Fibroblast of lung (primary cell): ENCODE measurements around the gene SLC16A8. TPM values are rescaled to one million over a fixed set of nuclear protein-coding genes. Genes with fewer than 3 reads are reported as not detected.

Experiments
- DNase-seq, 2 donors: peaks; one replicate each; pipeline versions ENCODE4 v3.0.0 to v3.0.0-alpha.2; 2010; ENCODE audit warnings: low read depth in 2 of 2
- H2AFZ ChIP-seq: 2 replicates; pipeline ENCODE4 v1.5.1; 2012; ENCODE audit warnings: low read length, control low read depth, inconsistent platforms
- H3K27ac ChIP-seq: 2 replicates; pipeline ENCODE4 v1.5.1; 2011; ENCODE audit warnings: low read length, control low read depth; ENCODE audit not compliant: insufficient read depth
- H3K27me3 ChIP-seq: 2 replicates; pipeline ENCODE4 v1.5.1; 2011; ENCODE audit warnings: mild to moderate bottlenecking, low read length; ENCODE audit not compliant: control insufficient read depth, insufficient read depth
- H3K36me3 ChIP-seq: 2 replicates; pipeline ENCODE4 v1.5.1; 2011; ENCODE audit warnings: low read length; ENCODE audit not compliant: control insufficient read depth, insufficient read depth
- H3K4me1 ChIP-seq: 2 replicates; pipeline ENCODE4 v1.5.1; 2011; ENCODE audit warnings: low read length; ENCODE audit not compliant: control insufficient read depth, insufficient read depth; ENCODE audit errors: extremely low read depth
- H3K4me2 ChIP-seq: 2 replicates; pipeline ENCODE4 v1.5.1; 2011; ENCODE audit warnings: low read length, control low read depth; ENCODE audit not compliant: insufficient read depth; ENCODE audit errors: extremely low read depth
- H3K4me3 ChIP-seq, 4 experiments: fragments of 200-600 bp in 1 of 4; sonication (generic) in 1 of 4; replicated peaks in 1 of 4; 2 replicates each; pipeline ENCODE4 v1.5.1; 2011 to 2016; ENCODE audit warnings: low read length in 4 of 4, low read depth in 3 of 4, mild to moderate bottlenecking in 3 of 4, control low read depth in 2 of 4, inconsistent platforms in 1 of 4, mixed read lengths in 1 of 4; ENCODE audit not compliant: insufficient read depth in 1 of 4; ENCODE audit errors: control extremely low read depth in 1 of 4
- H3K79me2 ChIP-seq: 2 replicates; pipeline ENCODE4 v1.5.1; 2012; ENCODE audit warnings: mild to moderate bottlenecking, low read length, inconsistent platforms; ENCODE audit not compliant: control insufficient read depth, insufficient read depth
- H3K9ac ChIP-seq: 2 replicates; pipeline ENCODE4 v1.5.1; 2011; ENCODE audit warnings: mild to moderate bottlenecking, low read length, control low read depth; ENCODE audit not compliant: insufficient read depth
- H3K9me3 ChIP-seq: 2 replicates; pipeline ENCODE4 v1.5.1; 2012; ENCODE audit warnings: low read depth, low read length; ENCODE audit not compliant: control insufficient read depth, insufficient read depth
- H4K20me1 ChIP-seq: 2 replicates; pipeline ENCODE4 v1.5.1; 2011; ENCODE audit warnings: low read length; ENCODE audit not compliant: control insufficient read depth, insufficient read depth; ENCODE audit errors: extremely low read depth
- EZH2 ChIP-seq: IDR thresholded peaks from 2 replicates; pipeline ENCODE4 v1.5.1; 2012; ENCODE audit warnings: low read length, control low read depth, mild to moderate bottlenecking; ENCODE audit errors: missing control alignments
- polyA plus RNA-seq, 2 donors: library from polyadenylated mRNA; depleted of rRNA in 1 of 2; stranded (reverse) in 1 of 2; unstranded in 1 of 2; fragments of >200 nt; gene quantifications; 2 replicates each; pipeline ENCODE4 v1.2.1, GENCODE V29; 2011 to 2012; ENCODE audit warnings: missing spikeins in 1 of 2
- total RNA-seq: library from RNA; depleted of rRNA; stranded (reverse); fragments of >200 nt; gene quantifications from 2 replicates; pipeline ENCODE4 v1.2.1, GENCODE V29; 2014
- TF ChIP-seq, protein P1 (sequence below), 2 donors: IDR thresholded peaks in 1 of 2; conservative IDR thresholded peaks in 1 of 2; 1 replicate in 1 of 2; 2 replicates in 1 of 2; pipeline ENCODE4 v1.5.1; 2011 to 2012; ENCODE audit warnings: low read length in 2 of 2, control low read depth in 1 of 2, inconsistent platforms in 1 of 2, low read depth in 1 of 2, mild to moderate bottlenecking in 1 of 2

SLC16A8 gene
- total and polyA plus RNA-seq, 2 donors (not counting 1 experiment from before 2014, with no cell fraction given) = under 0.01 TPM; not detected in 1

DNA sequence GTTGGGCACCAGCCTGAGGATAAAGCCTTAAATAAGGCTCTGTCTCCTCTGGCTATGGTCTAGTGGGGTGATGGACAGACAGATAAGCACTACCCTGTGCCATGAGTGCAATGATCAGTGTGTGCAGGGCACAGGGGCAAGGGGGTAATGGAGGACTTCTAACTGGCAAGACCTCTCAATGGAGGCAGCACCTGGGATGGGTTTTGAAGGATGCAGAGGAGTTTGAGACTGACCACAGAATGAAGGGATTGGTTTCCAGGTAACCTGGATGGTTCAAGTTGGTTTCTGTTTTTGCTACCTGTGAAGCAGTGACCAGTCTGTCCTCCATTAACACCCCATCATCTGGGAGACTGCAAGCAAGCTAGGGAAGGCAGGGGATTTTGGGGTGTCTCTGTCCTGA lies 54.6 kb downstream of the SLC16A8 start:
- Histone ChIP-seq H3K36me3 (no peaks in the 10 kb centered on the region), H3K4me2 (no peak overlapping the region), H3K27ac (no peak overlapping the region), H2AFZ (no peak overlapping the region), H3K27me3 (peaks cover 16% of the 10 kb centered on the region), H3K4me1 (peaks cover 24% of the 10 kb centered on the region), H3K4me3 (no peak overlapping the region), H3K9me3 (no peaks in the 10 kb centered on the region), H4K20me1 (no peaks in the 10 kb centered on the region), H3K79me2 (no peaks in the 10 kb centered on the region), H3K9ac (no peak overlapping the region)
- TF ChIP-seq, protein P1, sequence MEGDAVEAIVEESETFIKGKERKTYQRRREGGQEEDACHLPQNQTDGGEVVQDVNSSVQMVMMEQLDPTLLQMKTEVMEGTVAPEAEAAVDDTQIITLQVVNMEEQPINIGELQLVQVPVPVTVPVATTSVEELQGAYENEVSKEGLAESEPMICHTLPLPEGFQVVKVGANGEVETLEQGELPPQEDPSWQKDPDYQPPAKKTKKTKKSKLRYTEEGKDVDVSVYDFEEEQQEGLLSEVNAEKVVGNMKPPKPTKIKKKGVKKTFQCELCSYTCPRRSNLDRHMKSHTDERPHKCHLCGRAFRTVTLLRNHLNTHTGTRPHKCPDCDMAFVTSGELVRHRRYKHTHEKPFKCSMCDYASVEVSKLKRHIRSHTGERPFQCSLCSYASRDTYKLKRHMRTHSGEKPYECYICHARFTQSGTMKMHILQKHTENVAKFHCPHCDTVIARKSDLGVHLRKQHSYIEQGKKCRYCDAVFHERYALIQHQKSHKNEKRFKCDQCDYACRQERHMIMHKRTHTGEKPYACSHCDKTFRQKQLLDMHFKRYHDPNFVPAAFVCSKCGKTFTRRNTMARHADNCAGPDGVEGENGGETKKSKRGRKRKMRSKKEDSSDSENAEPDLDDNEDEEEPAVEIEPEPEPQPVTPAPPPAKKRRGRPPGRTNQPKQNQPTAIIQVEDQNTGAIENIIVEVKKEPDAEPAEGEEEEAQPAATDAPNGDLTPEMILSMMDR (conservative IDR thresholded peaks at IDR 0.05 in 1 of 2, IDR thresholded peaks at IDR 0.05 in 1 of 2; ENCODE audit: low read depth in 1 of 2, low read length in 2 of 2) = no peak
- no peak for TF ChIP-seq EZH2
- no peak for DNase-seq

GRCh38 chr22:38028344-38029130 lies 55.4 kb downstream of the SLC16A8 start:
- no peaks in the 10 kb centered on the region for H3K9me3 ChIP-seq

More at GRCh38 chr22:38028344-38029130, 55.4 kb downstream of the SLC16A8 start:
- Histone ChIP-seq H3K27ac (no peak overlapping the region), H3K27me3 (peaks cover 16% of the 10 kb centered on the region), H3K4me2 (no peak overlapping the region), H3K4me1 (peaks cover 16% of the 10 kb centered on the region), H3K4me3 (no peak overlapping the region), H3K79me2 (no peaks in the 10 kb centered on the region), H2AFZ (no peak overlapping the region), H3K9ac (no peak overlapping the region), H3K36me3 (no peaks in the 10 kb centered on the region), H4K20me1 (no peaks in the 10 kb centered on the region)
- TF ChIP-seq, protein P1 (conservative IDR thresholded peaks at IDR 0.05 in 1 of 2, IDR thresholded peaks at IDR 0.05 in 1 of 2; ENCODE audit: low read depth in 1 of 2, low read length in 2 of 2) = no peak
- TF ChIP-seq EZH2 = no peak
- DNase-seq = no peak

Other genes starting within 250 kb of the SLC16A8 start
- 12.1 and 16.2 TPM in 2 replicates for gene ANKRD54, start 239.8 kb downstream of the SLC16A8 start, total RNA-seq
- 13.2 and 13.9 TPM in 2 replicates for gene ANKRD54, start 239.8 kb downstream of the SLC16A8 start, polyA plus RNA-seq
- gene EIF3L, start 234.8 kb downstream of the SLC16A8 start, total RNA-seq = 288 and 404 TPM in 2 replicates
- 509 and 515 TPM in 2 replicates for gene EIF3L, start 234.8 kb downstream of the SLC16A8 start, polyA plus RNA-seq
- gene MICALL1, start 177.9 kb downstream of the SLC16A8 start, total RNA-seq = 17.2 and 17.7 TPM in 2 replicates
- gene MICALL1, start 177.9 kb downstream of the SLC16A8 start, polyA plus RNA-seq = 19.5 and 20.1 TPM in 2 replicates
- 0.17 and 0.26 TPM in 2 replicates for gene C22orf23, start 130.6 kb downstream of the SLC16A8 start, total RNA-seq
- gene C22orf23, start 130.6 kb downstream of the SLC16A8 start, polyA plus RNA-seq = 0.37 and 0.43 TPM in 2 replicates
- gene POLR2F, start 130.5 kb downstream of the SLC16A8 start, total RNA-seq = 31.9 and 47.3 TPM in 2 replicates
- gene POLR2F, start 130.5 kb downstream of the SLC16A8 start, polyA plus RNA-seq = 82.0 and 109 TPM in 2 replicates
- gene SOX10, start 99.6 kb downstream of the SLC16A8 start, total RNA-seq = not detected in 2 replicates
- gene SOX10, start 99.6 kb downstream of the SLC16A8 start, polyA plus RNA-seq = not detected in 2 replicates
- gene PICK1, start 26.8 kb downstream of the SLC16A8 start, total RNA-seq = 5.9 and 7.8 TPM in 2 replicates
- 7.8 and 11.1 TPM in 2 replicates for gene PICK1, start 26.8 kb downstream of the SLC16A8 start, polyA plus RNA-seq
- gene BAIAP2L2, start 26.5 kb upstream of the SLC16A8 start, total RNA-seq = 0.26 and 0.83 TPM in 2 replicates
- 0.16 and 0.77 TPM in 2 replicates for gene BAIAP2L2, start 26.5 kb upstream of the SLC16A8 start, polyA plus RNA-seq
- gene PLA2G6, start 97.6 kb upstream of the SLC16A8 start, total RNA-seq = 24.9 and 29.9 TPM in 2 replicates
- gene PLA2G6, start 97.6 kb upstream of the SLC16A8 start, polyA plus RNA-seq = 4.4 and 4.8 TPM in 2 replicates
- gene MAFF, start 117.8 kb upstream of the SLC16A8 start, total RNA-seq = 20.5 and 26.3 TPM in 2 replicates
- 8.8 and 18.5 TPM in 2 replicates for gene MAFF, start 117.8 kb upstream of the SLC16A8 start, polyA plus RNA-seq
- gene TMEM184B, start 188.8 kb upstream of the SLC16A8 start, total RNA-seq = 19.5 and 28.2 TPM in 2 replicates
- 37.2 and 40.3 TPM in 2 replicates for gene TMEM184B, start 188.8 kb upstream of the SLC16A8 start, polyA plus RNA-seq
- 85.0 and 99.3 TPM in 2 replicates for gene CSNK1E, start 233.2 kb upstream of the SLC16A8 start, total RNA-seq
- 121 and 145 TPM in 2 replicates for gene CSNK1E, start 233.2 kb upstream of the SLC16A8 start, polyA plus RNA-seq